Aorta (tissue), 5 donors: ENCODE measurements around the gene NFS1. TPM values are rescaled to one million over a fixed set of nuclear protein-coding genes. Genes with fewer than 3 reads are reported as not detected.

ENCODE experiments used
- ATAC-seq: fragments of 200-7000 bp; cut with Tn5 transposase; one replicate; pipeline ENCODE4 v1.9.1; 2022; ENCODE audit warnings: moderate library complexity; ENCODE audit not compliant: low FRiP score
- DNase-seq, 2 donors: peaks; one replicate each; pipeline ENCODE4 v3.0.0-alpha.2; 2020
- H3K27ac ChIP-seq, 2 donors: one replicate each; pipeline ENCODE4 v1.5.1; 2013; ENCODE audit warnings: low read length in 2 of 2, mild to moderate bottlenecking in 2 of 2, moderate library complexity in 2 of 2, control low read depth in 1 of 2, inconsistent platforms in 1 of 2, low read depth in 1 of 2
- H3K27me3 ChIP-seq, 2 donors: one replicate each; pipeline ENCODE4 v1.6.1; 2013; ENCODE audit warnings: control low read depth in 1 of 2, low read length in 1 of 2, mild to moderate bottlenecking in 1 of 2, moderate library complexity in 1 of 2; ENCODE audit not compliant: insufficient read depth in 2 of 2, control insufficient read depth in 1 of 2
- H3K36me3 ChIP-seq, 2 donors: one replicate each; pipeline ENCODE4 v1.6.1; 2013; ENCODE audit warnings: control low read depth in 1 of 2, low read length in 1 of 2, mild to moderate bottlenecking in 1 of 2; ENCODE audit not compliant: insufficient read depth in 2 of 2, control insufficient read depth in 1 of 2
- H3K4me1 ChIP-seq, 2 donors: one replicate each; pipeline ENCODE4 v1.6.1; 2013; ENCODE audit warnings: low read length in 2 of 2, control low read depth in 1 of 2, mild to moderate bottlenecking in 1 of 2, moderate library complexity in 1 of 2; ENCODE audit not compliant: insufficient read depth in 2 of 2, control insufficient read depth in 1 of 2
- H3K4me3 ChIP-seq, 2 donors: one replicate each; pipeline ENCODE4 v1.5.1; 2013; ENCODE audit warnings: low read length in 2 of 2, control low read depth in 1 of 2, mild to moderate bottlenecking in 1 of 2
- H3K9me3 ChIP-seq: one replicate; pipeline ENCODE4 v1.6.1; 2013; ENCODE audit warnings: mild to moderate bottlenecking, low read length; ENCODE audit not compliant: control insufficient read depth
- WGBS, 2 donors: extraction: QIAGEN DNeasy Blood & Tissue Kit; methylation state at CpG; one replicate each; pipeline ENCODE4 v1.1.7; 2013; 5-methylcytosine and 5-hydroxymethylcytosine counted together
- intact Hi-C, 2 donors: fragments of 100-400 bp; cut with DNase I; formaldehyde crosslinking; loops; one replicate each; pipeline versions ENCODE4 v1.14.2 to v1.15.0; 2022
- polyA plus RNA-seq, 2 donors: library from polyadenylated mRNA; stranded (reverse); fragments of 200-250 nt; gene quantifications; one replicate each; pipeline ENCODE4 v1.2.3, GENCODE V29; 2013
- total RNA-seq, 2 donors: library from RNA; stranded (reverse); fragmentation: NEBNext Ultra II Directional; extraction: Animal tissue kit (Norgen Biotek cat#: 25700); gene quantifications; one replicate each; pipeline ENCODE4 v1.2.1, GENCODE V29; 2021
- donor health status: healthy with polysubstance abuse.
- donor health status: Bipolar disorder and iron deficiency.
- donor health status: DM: no; HTN: no; CAD: no.
- donor health status: DM: no; HTN: no; CAD: no.
- donor health status: DM: yes; HTN: yes; CAD: no.

The NFS1 gene
- total and polyA plus RNA-seq, 4 donors: 10.3 to 28.0 (median 17.3) TPM

DNA sequence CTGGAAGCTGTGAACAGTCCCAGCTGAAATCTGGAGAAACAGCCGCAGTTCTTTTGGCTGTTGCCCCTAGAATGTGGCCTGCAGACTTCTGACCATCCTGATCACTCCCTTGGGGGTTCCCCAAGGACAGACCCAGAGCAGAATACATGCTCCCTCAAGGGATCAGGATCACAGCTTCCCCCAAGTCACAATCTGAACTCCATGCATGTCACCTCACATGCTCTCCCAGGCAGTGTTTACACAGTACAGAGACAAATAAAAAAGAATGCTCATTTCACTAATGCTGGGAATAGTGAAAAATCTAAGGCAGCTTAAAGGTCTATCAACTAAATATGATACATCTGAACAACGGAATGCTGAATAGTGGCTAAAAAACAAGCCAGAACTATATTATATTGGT lies 63.1 kb downstream of the NFS1 start:
- no peak for ATAC-seq
- intact Hi-C loops: no loop called here
- 59 to 70% methylated on average over 2 of the region's 2 CpGs for WGBS, 2 donors
- DNase-seq: no peak
- Histone ChIP-seq H3K4me1 (no peaks in the 10 kb centered on the region), H3K36me3 (no peaks in the 10 kb centered on the region), H3K27me3 (no peaks in the 10 kb centered on the region), H3K27ac (no peak overlapping the region), H3K9me3 (no peaks in the 10 kb centered on the region), H3K4me3 (no peak overlapping the region)

DNA sequence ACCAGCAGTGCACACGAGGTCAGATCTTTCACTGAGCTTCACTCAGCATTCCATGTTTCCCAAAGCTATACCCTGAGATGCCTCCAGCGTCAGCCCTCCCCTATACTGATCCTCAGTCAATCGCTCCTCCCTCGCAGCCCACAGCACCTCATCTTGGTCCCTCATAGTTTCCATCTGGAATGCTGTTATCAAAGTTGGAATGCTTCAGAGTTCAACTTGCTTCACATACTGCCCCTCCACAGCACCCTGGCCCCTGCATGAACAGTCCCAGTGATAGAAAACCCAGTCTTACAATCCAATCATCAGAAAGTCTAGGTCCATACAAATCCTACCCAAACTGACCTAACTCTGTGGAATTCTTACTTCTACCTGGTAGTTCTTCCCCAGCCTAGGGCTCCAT lies 63.5 kb downstream of the NFS1 start:
- no peaks in the 10 kb centered on the region for H3K4me1 ChIP-seq
- H3K27me3 ChIP-seq: no peaks in the 10 kb centered on the region
- ATAC-seq: no peak
- intact Hi-C loops: no loop called here
- H3K4me3 ChIP-seq: no peak overlapping the region
- DNase-seq: no peak
- WGBS, 2 donors: 42 to 49% methylated on average over 4 of the region's 4 CpGs
- peaks cover 0 to 2% of the 10 kb centered on the region in 2 donors for H3K36me3 ChIP-seq
- H3K27ac ChIP-seq: no peak overlapping the region
- no peaks in the 10 kb centered on the region for H3K9me3 ChIP-seq

GRCh38 chr20:35632539-35633115 lies 66.5 kb downstream of the NFS1 start:
- intact Hi-C loops: no loop called here
- no peak for ATAC-seq

GRCh38 chr20:35630636-35631035 lies 68.5 kb downstream of the NFS1 start:
- 94 to 98% methylated on average over 4 of the region's 4 CpGs for WGBS, 2 donors
- H3K27me3 ChIP-seq: no peaks in the 10 kb centered on the region
- no peak overlapping the region for H3K27ac ChIP-seq
- DNase-seq (no peak), ATAC-seq (no peak)
- peaks cover 5 to 14% of the 10 kb centered on the region in 2 donors for H3K36me3 ChIP-seq
- no peaks in the 10 kb centered on the region for H3K9me3 ChIP-seq
- H3K4me1 ChIP-seq: no peaks in the 10 kb centered on the region
- intact Hi-C loops: no loop called here
- H3K4me3 ChIP-seq: no peak overlapping the region

More at GRCh38 chr20:35632539-35633115, 66.5 kb downstream of the NFS1 start:
- Histone ChIP-seq H3K4me1 (no peaks in the 10 kb centered on the region), H3K36me3 (peaks cover 2 to 8% of the 10 kb centered on the region in 2 donors), H3K9me3 (no peaks in the 10 kb centered on the region), H3K27ac (no peak overlapping the region), H3K4me3 (no peak overlapping the region), H3K27me3 (no peaks in the 10 kb centered on the region)
- WGBS, 2 donors: 94 to 96% methylated on average over 13 of the region's 13 CpGs
- DNase-seq: no peak

DNA sequence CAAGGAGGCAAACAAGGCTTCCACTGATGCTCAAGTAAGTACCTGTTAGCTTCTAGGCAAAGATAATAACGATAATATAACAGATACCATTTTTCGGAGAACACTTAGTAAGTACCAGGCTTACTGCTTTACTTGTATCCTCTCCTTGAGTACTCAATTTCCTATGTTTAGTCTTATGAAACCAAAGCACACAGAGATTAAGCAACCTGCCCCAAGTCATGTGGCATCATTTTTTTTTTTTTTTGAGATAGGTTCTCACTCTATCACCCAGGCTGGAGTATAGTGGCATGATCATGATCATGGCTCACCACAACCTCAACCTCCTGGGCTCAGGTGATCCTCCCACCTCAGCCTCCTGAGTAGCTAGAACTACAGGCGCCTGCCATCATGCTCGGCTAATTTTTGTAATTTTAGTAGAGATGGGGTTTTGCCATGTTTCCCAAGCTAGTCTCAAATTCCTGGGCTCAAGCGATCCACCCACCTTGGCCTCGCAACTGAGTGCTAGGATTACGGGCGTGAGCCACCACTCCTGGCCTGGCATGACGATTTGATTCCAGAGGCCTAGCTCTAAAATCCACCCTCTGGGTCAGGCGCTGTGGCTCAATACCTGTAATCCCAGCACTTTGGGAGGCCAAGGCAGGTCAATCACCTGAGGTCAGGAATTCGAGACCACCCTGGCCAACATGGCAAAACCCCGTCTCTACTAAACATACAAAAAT lies 69.6 kb downstream of the NFS1 start:
- no peak for DNase-seq

GRCh38 chr20:35627121-35627520 lies 72.0 kb downstream of the NFS1 start:
- DNase-seq: no peak
- intact Hi-C loops: no loop called here
- 94 to 97% methylated on average over 8 of the region's 8 CpGs for WGBS, 2 donors

More for the DNA sequence above, 69.6 kb downstream of the NFS1 start:
- no peaks in the 10 kb centered on the region for H3K27me3 ChIP-seq
- H3K9me3 ChIP-seq: no peaks in the 10 kb centered on the region
- H3K4me3 ChIP-seq: no peak overlapping the region
- no peaks in the 10 kb centered on the region for H3K4me1 ChIP-seq
- 93 to 95% methylated on average over 12 of the region's 12 CpGs for WGBS, 2 donors
- ATAC-seq: no peak
- H3K36me3 ChIP-seq: peaks cover 5 to 14% of the 10 kb centered on the region in 2 donors
- intact Hi-C loops: no loop called here
- H3K27ac ChIP-seq: no peak overlapping the region

GRCh38 chr20:35626386-35627001 lies 72.7 kb downstream of the NFS1 start:
- Histone ChIP-seq H3K27me3 (no peaks in the 10 kb centered on the region), H3K9me3 (no peaks in the 10 kb centered on the region), H3K36me3 (peaks cover 5 to 14% of the 10 kb centered on the region in 2 donors), H3K27ac (no peak overlapping the region), H3K4me1 (no peaks in the 10 kb centered on the region), H3K4me3 (no peak overlapping the region)
- intact Hi-C loops: no loop called here
- ATAC-seq (no peak), DNase-seq (no peak)
- 90 to 93% methylated on average over 13 of the region's 13 CpGs for whole genome bisulfite sequencing, 2 donors

More at GRCh38 chr20:35627121-35627520, 72.0 kb downstream of the NFS1 start:
- Histone ChIP-seq H3K4me1 (no peaks in the 10 kb centered on the region), H3K9me3 (no peaks in the 10 kb centered on the region), H3K27ac (no peak overlapping the region), H3K27me3 (no peaks in the 10 kb centered on the region), H3K36me3 (peaks cover 5 to 14% of the 10 kb centered on the region in 2 donors), H3K4me3 (no peak overlapping the region)
- ATAC-seq: no peak

DNA sequence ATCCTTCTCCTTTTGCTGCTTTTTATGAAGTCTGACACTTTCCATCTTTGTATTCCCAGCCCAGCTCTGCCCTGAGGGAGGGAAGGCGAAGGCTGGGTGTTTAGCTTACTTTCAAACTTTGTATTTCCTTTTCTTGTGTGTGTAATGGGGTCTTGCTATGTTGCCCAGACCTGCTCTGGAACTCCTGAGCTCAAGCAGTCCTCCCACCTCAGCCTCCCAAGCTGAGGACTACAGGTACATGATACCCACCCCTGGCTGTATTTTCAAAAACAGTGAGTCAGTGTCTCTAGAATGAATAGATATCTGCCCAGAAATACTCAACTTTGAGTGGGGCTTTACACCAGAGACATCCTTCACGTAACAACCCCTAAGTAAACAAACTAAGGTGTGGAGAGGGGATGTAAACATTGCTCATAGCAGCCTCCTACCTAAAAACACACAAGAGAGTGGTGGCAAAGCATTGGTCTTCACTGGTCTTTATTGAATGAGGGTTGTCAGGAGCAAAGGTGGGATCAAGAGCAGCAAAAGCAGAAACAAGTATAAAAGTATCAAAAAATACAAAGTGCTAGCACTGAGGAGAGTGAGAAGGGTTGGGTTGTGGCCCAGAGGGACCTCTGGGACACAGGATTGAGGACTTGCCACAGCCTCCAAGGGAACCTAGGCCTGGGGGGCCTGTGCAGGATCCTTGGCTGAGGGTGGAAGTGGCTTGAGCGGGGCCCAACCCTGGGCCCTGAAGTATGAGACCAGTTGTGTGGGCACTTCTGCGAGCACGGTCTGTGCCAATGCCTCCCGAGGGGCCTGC lies 73.4 kb downstream of the NFS1 start:
- 75 to 78% methylated on average over 6 of the region's 6 CpGs for WGBS, 2 donors
- no peak for DNase-seq

More for the DNA sequence above, 73.4 kb downstream of the NFS1 start:
- no peaks in the 10 kb centered on the region for H3K4me1 ChIP-seq
- H3K36me3 ChIP-seq: peaks cover 5 to 13% of the 10 kb centered on the region in 2 donors
- no peak overlapping the region for H3K4me3 ChIP-seq
- ATAC-seq: no peak
- no peaks in the 10 kb centered on the region for H3K27me3 ChIP-seq
- no peak overlapping the region for H3K27ac ChIP-seq
- intact Hi-C loops: no loop called here
- no peaks in the 10 kb centered on the region for H3K9me3 ChIP-seq
